ENCODE results near the gene TP53I13. TPM values are rescaled to one million over a fixed set of nuclear protein-coding genes. Genes with fewer than 3 reads are reported as not detected.

Gene TP53I13, protein sequence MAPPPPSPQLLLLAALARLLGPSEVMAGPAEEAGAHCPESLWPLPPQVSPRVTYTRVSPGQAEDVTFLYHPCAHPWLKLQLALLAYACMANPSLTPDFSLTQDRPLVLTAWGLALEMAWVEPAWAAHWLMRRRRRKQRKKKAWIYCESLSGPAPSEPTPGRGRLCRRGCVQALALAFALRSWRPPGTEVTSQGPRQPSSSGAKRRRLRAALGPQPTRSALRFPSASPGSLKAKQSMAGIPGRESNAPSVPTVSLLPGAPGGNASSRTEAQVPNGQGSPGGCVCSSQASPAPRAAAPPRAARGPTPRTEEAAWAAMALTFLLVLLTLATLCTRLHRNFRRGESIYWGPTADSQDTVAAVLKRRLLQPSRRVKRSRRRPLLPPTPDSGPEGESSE
- not detected in 2 replicates for polyA plus RNA-seq

DNA sequence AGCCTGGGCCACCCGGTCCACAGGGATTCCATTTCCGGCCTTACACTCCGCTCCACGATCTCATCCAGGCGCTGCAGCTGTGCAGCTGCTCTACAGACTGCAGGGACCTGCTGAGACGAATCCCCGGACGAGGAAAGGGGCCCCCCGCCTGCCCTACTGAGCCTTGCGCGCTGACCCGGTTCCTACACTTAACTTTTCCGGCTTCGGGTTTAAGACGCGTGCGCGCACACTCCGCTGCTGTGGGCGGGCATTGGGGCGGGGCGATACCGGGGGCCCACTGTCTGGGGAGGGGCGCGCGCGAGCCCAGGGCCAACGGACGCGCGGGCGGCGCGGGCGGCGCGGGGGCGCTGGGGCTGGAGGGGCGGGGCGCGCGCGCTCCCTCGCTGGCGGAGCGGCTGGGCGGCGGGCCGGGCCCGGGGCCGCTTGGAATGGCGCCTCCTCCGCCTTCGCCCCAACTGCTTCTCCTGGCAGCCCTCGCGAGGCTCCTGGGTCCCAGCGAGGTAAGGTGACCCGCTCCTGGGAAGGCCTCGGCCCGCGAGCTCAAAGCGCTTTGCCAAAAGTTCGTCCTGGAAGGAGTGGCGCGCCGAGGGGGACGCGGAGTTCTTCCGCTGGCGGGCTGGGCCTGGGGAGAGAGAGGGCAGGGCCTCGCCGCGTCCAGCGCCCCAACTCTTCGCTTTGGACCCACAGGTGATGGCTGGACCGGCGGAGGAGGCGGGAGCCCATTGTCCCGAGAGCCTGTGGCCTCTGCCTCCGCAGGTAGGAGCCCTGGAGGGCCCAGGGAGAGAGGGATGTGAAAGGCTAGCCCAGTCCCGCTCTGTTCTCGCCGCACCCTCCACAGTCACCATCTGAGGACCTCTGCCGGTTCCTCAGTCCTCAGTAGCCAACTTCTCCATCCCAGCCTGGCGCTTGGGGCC is at the start of gene TP53I13:
TSS of gene TP53I13 (plus strand) at position 371 of the 914 bp plus-strand sequence. CDS start at position 429, 58 bp downstream.

DNA sequence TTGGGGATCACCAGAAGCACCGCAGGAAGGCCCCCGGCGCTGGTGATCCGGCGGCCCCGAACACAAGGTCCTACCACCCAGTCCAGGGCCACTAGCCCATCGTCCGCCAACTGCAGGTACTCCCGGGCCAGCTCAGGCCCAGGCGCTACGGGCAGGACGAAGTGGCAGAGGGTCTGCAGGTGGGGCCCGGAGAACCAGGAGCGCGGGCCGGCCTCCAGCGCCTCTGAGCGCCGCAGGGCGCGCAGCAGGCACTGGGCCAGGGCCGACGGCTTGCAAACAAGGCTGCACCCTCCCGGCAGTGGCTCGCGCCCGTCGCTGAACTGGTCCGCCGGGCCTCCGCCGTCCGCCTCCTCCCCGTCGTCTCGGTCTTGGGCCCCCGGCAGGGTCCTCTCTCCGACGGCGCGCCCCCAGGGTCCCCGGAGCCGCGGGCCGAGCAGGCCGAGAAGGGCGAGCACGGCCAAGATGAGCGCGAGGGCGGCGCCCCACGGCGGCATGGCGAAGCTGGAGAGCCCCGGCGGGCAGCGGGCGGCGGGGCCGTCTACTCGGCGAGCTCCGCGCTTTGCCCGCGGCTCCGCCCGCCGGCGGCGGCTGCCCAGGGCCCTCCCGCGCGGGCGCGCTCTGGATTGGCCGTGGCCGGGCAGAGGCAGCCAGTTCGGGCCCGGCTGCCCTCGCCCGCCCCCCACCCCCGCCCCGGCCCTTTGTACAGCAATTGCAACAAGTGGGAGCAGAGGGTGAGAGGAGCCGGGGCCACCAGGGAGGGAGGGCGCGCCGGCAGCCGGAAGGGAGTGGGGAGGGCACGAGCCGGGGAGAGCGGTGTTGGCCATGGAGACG is 1.8 kb upstream of the TP53I13 start, which contains the start of gene ABHD15:
TSS of gene ABHD15 (minus strand) at position 565 of the 831 bp plus-strand sequence. CDS start at position 494, 71 bp downstream.

GRCh38 chr17:29589524-29590410 is 21.3 kb downstream of the TP53I13 start, which contains the start of gene GIT1:
GIT1 (minus strand) TSS chr17:29589648; CDS start chr17:29589378, 270 bp downstream.

GRCh38 chr17:29592850-29593551 is 24.5 kb downstream of the TP53I13 start, which contains the start of gene ANKRD13B:
ANKRD13B (plus strand) TSS chr17:29593132; CDS start chr17:29593622, 490 bp downstream.

Other genes starting within 250 kb of the TP53I13 start
- gene TAOK1, start 178.3 kb upstream of the TP53I13 start, polyA plus RNA-seq: 33.6 and 39.8 TPM in 2 replicates
- gene ABHD15, start 1.7 kb upstream of the TP53I13 start, polyA plus RNA-seq: 0.30 TPM in 1 of 2 replicates, not detected in the other
- 0.85 and 1.2 TPM in 2 replicates for gene GIT1, start 20.9 kb downstream of the TP53I13 start, polyA plus RNA-seq
- gene ANKRD13B, start 24.4 kb downstream of the TP53I13 start, polyA plus RNA-seq: 1.6 and 2.1 TPM in 2 replicates
- 1.3 and 2.6 TPM in 2 replicates for gene CORO6, start 54.2 kb downstream of the TP53I13 start, polyA plus RNA-seq

Measured in Purkinje cell (primary cell).